Upper lobe of left lung (tissue), 6 donors: ENCODE measurements around the gene GPC4. TPM values are rescaled to one million over a fixed set of nuclear protein-coding genes. Genes with fewer than 3 reads are reported as not detected.
A peak's percentile ranks its signal among the peaks of the same experiment; 100 is the strongest.

Experiments used
- ATAC-seq, 2 donors: fragments of 200-7000 bp; cut with Tn5 transposase; one replicate each; pipeline ENCODE4 v1.9.1; 2022; ENCODE audit warnings: mild to moderate bottlenecking in 2 of 2, moderate library complexity in 2 of 2; ENCODE audit not compliant: low FRiP score in 2 of 2
- DNase-seq, 2 donors: peaks; one replicate each; pipeline ENCODE4 v3.0.0-alpha.2; 2019 to 2020
- H3K27ac ChIP-seq, 4 donors: fragments of 200-600 bp; sonication (generic); one replicate each; pipeline ENCODE4 v1.5.1; 2016 to 2019
- H3K27me3 ChIP-seq, 4 donors: fragments of 200-600 bp; sonication (generic); one replicate each; pipeline ENCODE4 v1.5.1; 2017 to 2019
- H3K36me3 ChIP-seq, 4 donors: fragments of 200-600 bp; sonication (generic); one replicate each; pipeline ENCODE4 v1.5.1; 2016 to 2019
- H3K4me1 ChIP-seq, 4 donors: fragments of 200-600 bp; sonication (generic); one replicate each; pipeline ENCODE4 v1.5.1; 2018 to 2019
- H3K4me3 ChIP-seq, 4 donors: fragments of 200-600 bp; sonication (generic); one replicate each; pipeline ENCODE4 v1.5.1; 2017 to 2019; ENCODE audit warnings: mild to moderate bottlenecking in 2 of 4, moderate library complexity in 1 of 4
- H3K9me3 ChIP-seq, 4 donors: fragments of 200-600 bp; sonication (generic); one replicate each; pipeline ENCODE4 v1.5.1; 2018 to 2019
- EP300 ChIP-seq, 4 donors: sonication (generic); formaldehyde crosslinking; IDR thresholded peaks; one replicate each; pipeline ENCODE4 v1.5.1; 2017; ENCODE audit warnings: antibody characterized with exemption in 4 of 4, control low read depth in 2 of 4
- POLR2A ChIP-seq, 4 donors: fragments of 450-650 bp; IDR thresholded peaks; one replicate each; pipeline ENCODE4 v1.5.1; 2016 to 2017; ENCODE audit warnings: antibody characterized with exemption in 4 of 4, mild to moderate bottlenecking in 2 of 4
- POLR2AphosphoS5 ChIP-seq, 2 donors: sonication (generic); formaldehyde crosslinking; IDR thresholded peaks; one replicate each; pipeline ENCODE4 v1.5.1; 2017; ENCODE audit warnings: antibody characterized with exemption in 2 of 2
- WGBS, 2 donors: methylation state at CpG; one replicate each; pipeline ENCODE4 v1.1.5; 2017 to 2018; 5-methylcytosine and 5-hydroxymethylcytosine counted together
- total RNA-seq, 6 donors: library from RNA; depleted of rRNA in 4 of 6; stranded (reverse); fragments of >200 nt in 4 of 6; gene quantifications; one replicate each; pipeline versions ENCODE4 v1.1.0 to v1.2.1, GENCODE V29; 2016 to 2021
- TF ChIP-seq, protein P1 (sequence below), 6 experiments: fragments of 450-650 bp in 4 of 6; fragments of 200-600 bp in 2 of 6; sonication (generic) in 2 of 6; IDR thresholded peaks; one replicate each; pipeline ENCODE4 v1.5.1; 2016 to 2019; ENCODE audit warnings: antibody characterized with exemption in 6 of 6
- donor health status: DM: no; HTN: no; CAD: no; lungs with moderate emphysema.
- donor health status: DM: no; HTN: yes; CAD: no; lungs with severe emphysema.

GPC4 gene
- total RNA-seq, 6 donors from 2014 or later = 18.5 to 59.2 (median 32.6) TPM

DNA sequence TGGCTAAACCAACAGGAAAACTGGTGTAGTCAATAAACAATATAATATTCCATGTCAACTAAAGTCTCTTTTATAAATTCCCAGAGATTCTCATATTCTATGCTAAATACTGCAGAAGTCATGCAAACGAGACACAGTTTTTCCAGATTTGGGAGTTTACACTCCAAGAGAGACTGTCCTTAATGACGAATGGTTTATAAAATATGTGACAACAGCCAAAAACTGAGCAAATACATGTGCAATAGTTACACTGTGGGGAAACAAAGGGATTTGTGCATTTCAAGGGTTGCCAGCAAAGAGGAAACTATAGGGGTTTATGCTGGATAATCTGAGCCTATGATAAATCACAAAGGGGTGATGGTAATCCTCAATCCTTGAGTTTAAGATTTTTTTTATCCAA lies 75.7 kb downstream of the GPC4 start:
- ATAC-seq (no peak), DNase-seq (no peak)
- no peaks in the 10 kb centered on the region for H3K27me3 ChIP-seq
- H3K9me3 ChIP-seq = no peaks in the 10 kb centered on the region
- H3K27ac ChIP-seq = no peak overlapping the region
- H3K36me3 ChIP-seq = no peaks in the 10 kb centered on the region
- WGBS, 2 donors = 63 to 72% methylated on average over 2 of the region's 2 CpGs
- no peak for TF ChIP-seq POLR2AphosphoS5 (IDR thresholded peaks at IDR 0.05)
- TF ChIP-seq POLR2A (IDR thresholded peaks at IDR 0.05) = no peak
- TF ChIP-seq EP300 (IDR thresholded peaks at IDR 0.05) = no peak
- TF ChIP-seq, protein P1, sequence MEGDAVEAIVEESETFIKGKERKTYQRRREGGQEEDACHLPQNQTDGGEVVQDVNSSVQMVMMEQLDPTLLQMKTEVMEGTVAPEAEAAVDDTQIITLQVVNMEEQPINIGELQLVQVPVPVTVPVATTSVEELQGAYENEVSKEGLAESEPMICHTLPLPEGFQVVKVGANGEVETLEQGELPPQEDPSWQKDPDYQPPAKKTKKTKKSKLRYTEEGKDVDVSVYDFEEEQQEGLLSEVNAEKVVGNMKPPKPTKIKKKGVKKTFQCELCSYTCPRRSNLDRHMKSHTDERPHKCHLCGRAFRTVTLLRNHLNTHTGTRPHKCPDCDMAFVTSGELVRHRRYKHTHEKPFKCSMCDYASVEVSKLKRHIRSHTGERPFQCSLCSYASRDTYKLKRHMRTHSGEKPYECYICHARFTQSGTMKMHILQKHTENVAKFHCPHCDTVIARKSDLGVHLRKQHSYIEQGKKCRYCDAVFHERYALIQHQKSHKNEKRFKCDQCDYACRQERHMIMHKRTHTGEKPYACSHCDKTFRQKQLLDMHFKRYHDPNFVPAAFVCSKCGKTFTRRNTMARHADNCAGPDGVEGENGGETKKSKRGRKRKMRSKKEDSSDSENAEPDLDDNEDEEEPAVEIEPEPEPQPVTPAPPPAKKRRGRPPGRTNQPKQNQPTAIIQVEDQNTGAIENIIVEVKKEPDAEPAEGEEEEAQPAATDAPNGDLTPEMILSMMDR (IDR thresholded peaks at IDR 0.05) = no peak
- H3K4me1 ChIP-seq = no peaks in the 10 kb centered on the region
- no peak overlapping the region for H3K4me3 ChIP-seq

DNA sequence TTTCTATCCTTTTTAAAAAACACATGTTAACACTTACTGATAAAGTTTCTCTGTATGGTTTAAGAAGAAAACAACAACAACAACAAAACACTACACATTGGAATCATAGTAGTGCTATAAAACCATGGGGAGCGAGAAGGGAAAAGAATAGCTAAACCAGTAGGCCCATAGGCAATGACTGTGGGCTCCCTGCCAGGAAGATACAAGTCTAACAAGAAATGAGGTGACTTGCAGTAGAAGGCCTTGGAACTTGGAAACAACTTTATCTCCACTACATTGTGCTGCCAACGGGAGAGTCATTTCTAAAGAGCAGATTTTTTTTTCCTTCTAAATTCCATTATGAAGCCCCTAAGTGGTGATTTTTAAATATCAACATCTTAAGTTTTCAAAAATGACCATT lies 78.0 kb downstream of the GPC4 start:
- Histone ChIP-seq H3K27ac (no peak overlapping the region), H3K36me3 (no peaks in the 10 kb centered on the region), H3K9me3 (no peaks in the 10 kb centered on the region), H3K4me3 (no peak overlapping the region), H3K4me1 (no peaks in the 10 kb centered on the region), H3K27me3 (no peaks in the 10 kb centered on the region)
- ATAC-seq (no peak), DNase-seq (peak in 1 of 2 donors; percentile 31)
- 55 to 59% methylated on average over 2 of the region's 2 CpGs for WGBS, 2 donors
- TF ChIP-seq, protein P1 (IDR thresholded peaks at IDR 0.05) = no peak
- TF ChIP-seq EP300 (IDR thresholded peaks at IDR 0.05) (no peak), POLR2A (IDR thresholded peaks at IDR 0.05) (no peak), POLR2AphosphoS5 (IDR thresholded peaks at IDR 0.05) (no peak)

DNA sequence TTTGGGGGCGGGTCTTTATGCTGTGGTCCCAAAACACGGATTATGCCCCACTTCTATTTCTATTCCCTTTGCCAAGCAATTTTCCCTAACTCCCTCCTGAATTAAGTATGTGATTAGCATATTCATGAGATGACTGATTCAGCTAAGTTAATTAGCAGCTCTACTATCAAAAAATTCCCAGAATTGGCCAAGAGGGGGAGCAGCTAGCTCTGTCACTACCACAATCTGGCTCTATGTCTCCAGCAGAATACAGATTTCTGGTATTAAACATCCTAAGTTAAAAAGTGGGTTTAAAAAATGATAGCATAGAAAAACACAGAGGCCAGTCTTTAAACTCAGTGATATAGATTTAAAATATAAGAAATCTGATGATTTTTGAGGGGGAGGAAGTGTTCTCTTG lies 80.3 kb downstream of the GPC4 start:
- H3K27ac ChIP-seq = no peak overlapping the region
- DNase-seq = no peak
- no peaks in the 10 kb centered on the region for H3K36me3 ChIP-seq
- ATAC-seq = no peak
- no peak for TF ChIP-seq POLR2AphosphoS5 (IDR thresholded peaks at IDR 0.05)
- TF ChIP-seq POLR2A (IDR thresholded peaks at IDR 0.05) = no peak
- TF ChIP-seq, protein P1 (IDR thresholded peaks at IDR 0.05) = peak in 4 of 6 experiments; percentile 22 to 43 (median 34)
- no peak overlapping the region for H3K4me3 ChIP-seq
- H3K4me1 ChIP-seq = no peaks in the 10 kb centered on the region
- WGBS, 2 donors = 35 to 58% methylated on average over 2 of the region's 2 CpGs
- no peaks in the 10 kb centered on the region for H3K27me3 ChIP-seq
- H3K9me3 ChIP-seq = no peaks in the 10 kb centered on the region

DNA sequence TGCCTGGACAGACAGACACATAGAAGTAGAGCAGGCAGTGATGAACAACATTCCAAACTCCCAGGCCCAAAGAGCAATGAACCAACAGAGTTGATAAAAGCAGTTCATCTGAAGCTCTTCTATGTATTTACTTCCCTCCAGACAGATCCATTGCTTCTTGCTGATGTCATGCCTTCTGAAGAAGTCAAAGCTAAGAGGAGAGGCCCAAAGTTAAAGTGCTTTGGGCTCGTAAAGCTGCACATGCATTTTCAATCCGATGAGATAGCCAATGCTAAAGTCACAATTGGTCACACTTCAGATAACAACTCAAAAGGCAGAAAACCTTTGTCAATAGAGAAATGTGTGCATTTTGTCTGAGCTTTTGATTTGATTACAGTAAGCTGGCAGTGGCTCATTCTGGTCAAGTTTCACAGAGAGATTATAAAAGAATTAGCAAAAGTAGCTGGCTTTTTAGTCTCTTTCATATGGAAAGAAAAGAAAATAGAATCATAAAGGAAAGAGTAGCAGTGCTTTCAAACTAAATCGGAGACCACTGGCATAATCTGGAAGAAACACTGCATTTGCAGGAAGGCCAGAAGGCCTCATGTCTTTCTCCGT lies 82.0 kb downstream of the GPC4 start:
- H3K9me3 ChIP-seq = no peaks in the 10 kb centered on the region
- H3K4me1 ChIP-seq = no peaks in the 10 kb centered on the region
- TF ChIP-seq POLR2AphosphoS5 (IDR thresholded peaks at IDR 0.05) (no peak), POLR2A (IDR thresholded peaks at IDR 0.05) (no peak), EP300 (IDR thresholded peaks at IDR 0.05) (no peak)
- TF ChIP-seq, protein P1 (IDR thresholded peaks at IDR 0.05) = no peak
- DNase-seq (no peak), ATAC-seq (no peak)
- H3K4me3 ChIP-seq = no peak overlapping the region
- H3K27me3 ChIP-seq = no peaks in the 10 kb centered on the region
- H3K36me3 ChIP-seq = no peaks in the 10 kb centered on the region
- WGBS, 2 donors = 71 to 82% methylated on average over 4 of the region's 4 CpGs
- H3K27ac ChIP-seq = no peak overlapping the region

DNA sequence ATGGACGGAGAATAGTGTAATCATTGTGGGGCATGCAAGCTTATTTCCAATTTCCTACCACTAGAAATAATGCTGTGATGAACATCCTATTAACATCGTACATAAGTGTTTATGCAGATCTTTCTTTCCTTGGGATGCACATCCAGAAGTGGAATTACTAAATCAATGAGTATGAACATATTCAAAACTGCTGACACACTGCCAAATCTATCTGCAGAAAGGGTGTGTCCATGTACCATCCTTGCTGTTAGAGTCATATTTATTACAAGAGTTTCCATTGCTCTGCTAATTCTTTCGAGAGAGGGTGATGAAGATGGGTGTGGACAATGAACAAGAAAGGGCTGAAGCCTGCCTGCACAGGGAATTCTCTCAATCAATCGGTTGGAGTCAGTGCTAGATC lies 82.6 kb downstream of the GPC4 start:
- Histone ChIP-seq H3K4me3 (no peak overlapping the region), H3K4me1 (no peaks in the 10 kb centered on the region), H3K9me3 (no peaks in the 10 kb centered on the region), H3K27ac (no peak overlapping the region), H3K27me3 (no peaks in the 10 kb centered on the region), H3K36me3 (no peaks in the 10 kb centered on the region)
- ATAC-seq (no peak), DNase-seq (no peak)
- no peak for TF ChIP-seq EP300 (IDR thresholded peaks at IDR 0.05)
- TF ChIP-seq POLR2AphosphoS5 (IDR thresholded peaks at IDR 0.05) = no peak
- no peak for TF ChIP-seq POLR2A (IDR thresholded peaks at IDR 0.05)
- TF ChIP-seq, protein P1 (IDR thresholded peaks at IDR 0.05) = no peak
- WGBS, 2 donors = 78 to 83% methylated on average over 4 of the region's 4 CpGs
